Measurements from ENCODE around the gene TSKU.
A peak's percentile ranks its signal among the peaks of the same experiment; 100 is the strongest.
"Not testable (repeated sequence)": the region's sequence is repeated elsewhere in the genome, so short reads cannot be mapped to it uniquely, and the experiment has no call there.

Gene TSKU

GRCh38 chr11:76815678-76816077 lies 32.5 kb downstream of the TSKU start:
- not testable (repeated sequence) for H3K4me3 ChIP-seq (ENCODE audit: low read depth, low read length); H3K27me3 ChIP-seq (ENCODE audit: insufficient read depth, low read length); H3K27ac ChIP-seq (ENCODE audit: low read depth, low read length); H2AFZ ChIP-seq (ENCODE audit: low read length, unreplicated experiment); H3K4me1 ChIP-seq (ENCODE audit: control insufficient read depth, insufficient read depth, low read length, unreplicated experiment); H3K36me3 ChIP-seq (ENCODE audit: insufficient read depth, low read length); H3K79me2 ChIP-seq (ENCODE audit: control insufficient read depth, insufficient read depth, low read length, unreplicated experiment)

- Histone ChIP-seq H2AFZ (ENCODE audit: low read length, unreplicated experiment) (no peak overlapping the region), H3K4me1 (ENCODE audit: control insufficient read depth, insufficient read depth, low read length, unreplicated experiment) (peaks cover 20% of the 10 kb centered on the region), H3K27ac (ENCODE audit: low read depth, low read length) (no peak overlapping the region), H3K4me3 (ENCODE audit: low read depth, low read length) (no peak overlapping the region), H3K79me2 (ENCODE audit: control insufficient read depth, insufficient read depth, low read length, unreplicated experiment) (no peaks in the 10 kb centered on the region), H3K36me3 (ENCODE audit: insufficient read depth, low read length) (no peaks in the 10 kb centered on the region), H3K27me3 (ENCODE audit: insufficient read depth, low read length) (no peaks in the 10 kb centered on the region)
Measured at GRCh38 chr11:76820184-76820566, 37.0 kb downstream of the TSKU start.

GRCh38 chr11:76821396-76821795 lies 38.2 kb downstream of the TSKU start:
- not testable (repeated sequence) for H3K36me3 ChIP-seq (ENCODE audit: insufficient read depth, low read length); H3K27ac ChIP-seq (ENCODE audit: low read depth, low read length); H3K27me3 ChIP-seq (ENCODE audit: insufficient read depth, low read length); H2AFZ ChIP-seq (ENCODE audit: low read length, unreplicated experiment); H3K4me3 ChIP-seq (ENCODE audit: low read depth, low read length); H3K79me2 ChIP-seq (ENCODE audit: control insufficient read depth, insufficient read depth, low read length, unreplicated experiment)
- peaks cover 27% of the 10 kb centered on the region for H3K4me1 ChIP-seq (ENCODE audit: control insufficient read depth, insufficient read depth, low read length, unreplicated experiment)

GRCh38 chr11:76822406-76822805 lies 39.2 kb downstream of the TSKU start:
- no peaks in the 10 kb centered on the region for H3K79me2 ChIP-seq (ENCODE audit: control insufficient read depth, insufficient read depth, low read length, unreplicated experiment)
- no peak overlapping the region for H2AFZ ChIP-seq (ENCODE audit: low read length, unreplicated experiment)
- H3K4me1 ChIP-seq (ENCODE audit: control insufficient read depth, insufficient read depth, low read length, unreplicated experiment): peaks cover 27% of the 10 kb centered on the region
- H3K27ac ChIP-seq (ENCODE audit: low read depth, low read length): no peak overlapping the region
- H3K36me3 ChIP-seq (ENCODE audit: insufficient read depth, low read length): no peaks in the 10 kb centered on the region
- H3K27me3 ChIP-seq (ENCODE audit: insufficient read depth, low read length): no peaks in the 10 kb centered on the region
- no peak overlapping the region for H3K4me3 ChIP-seq (ENCODE audit: low read depth, low read length)

DNA sequence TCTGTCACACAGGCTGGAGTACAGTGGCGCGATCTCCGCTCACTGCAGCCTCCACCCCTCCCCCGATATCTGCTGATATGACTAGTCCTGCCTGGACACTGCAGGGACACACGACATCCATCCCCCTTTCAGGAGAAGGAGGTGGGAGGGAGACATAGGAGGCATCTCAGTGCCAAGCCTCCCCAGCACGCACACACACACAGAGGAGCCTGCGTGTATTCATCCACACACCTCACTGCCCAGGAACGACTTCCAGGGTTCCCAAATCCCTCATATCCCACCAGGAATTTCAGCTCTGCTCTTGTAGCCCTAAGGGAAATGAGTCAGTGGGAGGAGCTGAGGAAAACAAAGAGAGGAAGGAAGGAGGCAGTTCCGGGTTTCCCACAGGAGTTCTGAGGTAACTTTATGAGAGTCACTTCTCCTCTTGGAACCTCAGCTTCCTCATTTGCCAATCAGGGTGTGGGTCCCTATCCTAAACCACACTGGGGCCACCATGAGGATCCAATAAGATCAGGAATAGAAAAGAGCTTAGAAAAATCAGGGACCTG lies 40.4 kb downstream of the TSKU start:
- H3K27ac ChIP-seq (ENCODE audit: low read depth, low read length): peak overlapping the region; percentile 76
- no peaks in the 10 kb centered on the region for H3K79me2 ChIP-seq (ENCODE audit: control insufficient read depth, insufficient read depth, low read length, unreplicated experiment)
- H3K4me3 ChIP-seq (ENCODE audit: low read depth, low read length): peak overlapping the region; percentile 56
- no peaks in the 10 kb centered on the region for H3K27me3 ChIP-seq (ENCODE audit: insufficient read depth, low read length)
- no peaks in the 10 kb centered on the region for H3K36me3 ChIP-seq (ENCODE audit: insufficient read depth, low read length)
- peaks cover 27% of the 10 kb centered on the region for H3K4me1 ChIP-seq (ENCODE audit: control insufficient read depth, insufficient read depth, low read length, unreplicated experiment)
- H2AFZ ChIP-seq (ENCODE audit: low read length, unreplicated experiment): peak overlapping the region; percentile 10

DNA sequence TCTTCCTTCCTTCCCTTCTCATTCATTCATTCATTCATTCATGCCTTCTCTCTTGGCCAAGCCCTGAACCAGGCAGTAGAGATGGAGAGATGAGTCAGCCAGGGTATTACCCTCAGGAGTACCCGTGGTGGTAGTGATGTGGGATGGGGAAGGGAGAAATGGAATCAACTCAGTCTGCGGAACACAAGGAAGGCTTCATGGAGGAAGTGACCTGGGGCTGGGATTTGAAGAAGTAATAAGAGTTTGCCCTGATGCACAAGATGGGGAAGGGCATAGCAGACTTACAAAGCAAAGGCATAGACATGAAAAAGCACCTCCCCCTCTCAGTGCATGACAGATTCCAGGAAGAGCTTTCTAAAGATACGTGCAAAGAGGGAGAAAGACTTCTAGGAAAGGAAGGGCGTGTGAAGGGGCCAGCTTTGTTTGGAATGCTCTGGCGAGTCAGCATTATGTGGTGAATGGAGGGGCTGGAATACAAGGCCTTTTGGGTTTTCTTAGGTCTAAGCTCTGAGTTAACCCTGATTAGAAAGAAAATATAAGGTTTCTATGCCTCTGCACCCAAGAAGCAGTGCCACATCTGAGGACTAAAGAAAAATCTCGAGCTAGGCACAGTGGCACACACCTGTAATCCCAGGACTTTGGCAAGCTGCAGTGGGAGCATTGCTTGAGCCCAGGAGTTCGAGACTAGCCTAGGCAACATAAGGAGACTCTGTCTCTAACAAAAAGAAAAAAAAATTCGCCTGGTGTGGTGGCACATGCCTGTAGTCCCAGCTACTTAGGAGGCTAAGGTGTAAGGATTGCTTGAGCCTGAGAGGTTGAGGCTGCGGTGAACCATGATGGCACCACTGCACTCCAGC lies 41.2 kb downstream of the TSKU start:
- Histone ChIP-seq H3K36me3 (ENCODE audit: insufficient read depth, low read length) (no peaks in the 10 kb centered on the region), H3K4me1 (ENCODE audit: control insufficient read depth, insufficient read depth, low read length, unreplicated experiment) (peaks cover 27% of the 10 kb centered on the region), H3K27me3 (ENCODE audit: insufficient read depth, low read length) (no peaks in the 10 kb centered on the region), H3K79me2 (ENCODE audit: control insufficient read depth, insufficient read depth, low read length, unreplicated experiment) (no peaks in the 10 kb centered on the region), H2AFZ (ENCODE audit: low read length, unreplicated experiment) (peak overlapping the region; percentile 10), H3K27ac (ENCODE audit: low read depth, low read length) (peak overlapping the region; percentile 76), H3K4me3 (ENCODE audit: low read depth, low read length) (peak overlapping the region; percentile 56; the same call in 1 of the 2 replicates)

GRCh38 chr11:76824980-76825725 lies 42.0 kb downstream of the TSKU start:
- H3K4me1 ChIP-seq (ENCODE audit: control insufficient read depth, insufficient read depth, low read length, unreplicated experiment): peaks cover 27% of the 10 kb centered on the region
- no peak overlapping the region for H3K27ac ChIP-seq (ENCODE audit: low read depth, low read length)
- H2AFZ ChIP-seq (ENCODE audit: low read length, unreplicated experiment): no peak overlapping the region
- no peak overlapping the region for H3K4me3 ChIP-seq (ENCODE audit: low read depth, low read length)
- H3K27me3 ChIP-seq (ENCODE audit: insufficient read depth, low read length): no peaks in the 10 kb centered on the region
- no peaks in the 10 kb centered on the region for H3K36me3 ChIP-seq (ENCODE audit: insufficient read depth, low read length)
- no peaks in the 10 kb centered on the region for H3K79me2 ChIP-seq (ENCODE audit: control insufficient read depth, insufficient read depth, low read length, unreplicated experiment)

GRCh38 chr11:76825726-76826396 lies 42.7 kb downstream of the TSKU start:
- Histone ChIP-seq H3K27me3 (ENCODE audit: insufficient read depth, low read length) (no peaks in the 10 kb centered on the region), H3K27ac (ENCODE audit: low read depth, low read length) (no peak overlapping the region), H3K4me1 (ENCODE audit: control insufficient read depth, insufficient read depth, low read length, unreplicated experiment) (peaks cover 33% of the 10 kb centered on the region), H3K36me3 (ENCODE audit: insufficient read depth, low read length) (no peaks in the 10 kb centered on the region), H2AFZ (ENCODE audit: low read length, unreplicated experiment) (no peak overlapping the region), H3K79me2 (ENCODE audit: control insufficient read depth, insufficient read depth, low read length, unreplicated experiment) (no peaks in the 10 kb centered on the region), H3K4me3 (ENCODE audit: low read depth, low read length) (no peak overlapping the region)

GRCh38 chr11:76826508-76826907 lies 43.4 kb downstream of the TSKU start:
- H3K79me2 ChIP-seq (ENCODE audit: control insufficient read depth, insufficient read depth, low read length, unreplicated experiment); H3K27ac ChIP-seq (ENCODE audit: low read depth, low read length); H3K27me3 ChIP-seq (ENCODE audit: insufficient read depth, low read length); H2AFZ ChIP-seq (ENCODE audit: low read length, unreplicated experiment); H3K4me3 ChIP-seq (ENCODE audit: low read depth, low read length); H3K36me3 ChIP-seq (ENCODE audit: insufficient read depth, low read length): not testable (repeated sequence)
- peaks cover 33% of the 10 kb centered on the region for H3K4me1 ChIP-seq (ENCODE audit: control insufficient read depth, insufficient read depth, low read length, unreplicated experiment)

GRCh38 chr11:76827005-76827404 lies 43.8 kb downstream of the TSKU start:
- not testable (repeated sequence) for H3K27ac ChIP-seq (ENCODE audit: low read depth, low read length); H3K4me3 ChIP-seq (ENCODE audit: low read depth, low read length); H3K79me2 ChIP-seq (ENCODE audit: control insufficient read depth, insufficient read depth, low read length, unreplicated experiment); H3K27me3 ChIP-seq (ENCODE audit: insufficient read depth, low read length); H2AFZ ChIP-seq (ENCODE audit: low read length, unreplicated experiment); H3K36me3 ChIP-seq (ENCODE audit: insufficient read depth, low read length)
- H3K4me1 ChIP-seq (ENCODE audit: control insufficient read depth, insufficient read depth, low read length, unreplicated experiment): peaks cover 33% of the 10 kb centered on the region
